Lung (tissue), 12 donors: ENCODE measurements around the gene DNAJC5G. TPM values are rescaled to one million over a fixed set of nuclear protein-coding genes. Genes with fewer than 3 reads are reported as not detected.

ENCODE experiments used
- ATAC-seq: fragments of 200-7000 bp; cut with Tn5 transposase; one replicate; pipeline ENCODE4 v1.9.1; 2020; ENCODE audit warnings: moderate number of reproducible peaks; ENCODE audit not compliant: insufficient read depth, low FRiP score
- DNase-seq, 3 donors: peaks; one replicate each; pipeline ENCODE4 v3.0.0-alpha.2; 2013 to 2017
- H3K27ac ChIP-seq, 2 donors: one replicate each; pipeline ENCODE4 v1.5.1; 2013; ENCODE audit warnings: mild to moderate bottlenecking in 2 of 2, moderate library complexity in 2 of 2, control low read depth in 1 of 2, inconsistent platforms in 1 of 2, low read depth in 1 of 2, low read length in 1 of 2
- H3K27me3 ChIP-seq, 3 donors: one replicate each; pipeline ENCODE4 v1.5.1; 2013; ENCODE audit warnings: low read length in 2 of 3; ENCODE audit not compliant: control insufficient read depth in 3 of 3, insufficient read depth in 3 of 3
- H3K36me3 ChIP-seq, 4 donors: one replicate each; pipeline ENCODE4 v1.5.1; 2013; ENCODE audit warnings: low read length in 4 of 4, mild to moderate bottlenecking in 1 of 4, moderate library complexity in 1 of 4; ENCODE audit not compliant: control insufficient read depth in 4 of 4, insufficient read depth in 4 of 4
- H3K4me1 ChIP-seq, 5 donors: one replicate each; pipeline ENCODE4 v1.5.1; 2013; ENCODE audit warnings: low read length in 5 of 5, mild to moderate bottlenecking in 2 of 5, moderate library complexity in 1 of 5; ENCODE audit not compliant: control insufficient read depth in 5 of 5, insufficient read depth in 5 of 5
- H3K4me3 ChIP-seq: one replicate; pipeline ENCODE4 v1.5.1; 2013; ENCODE audit warnings: mild to moderate bottlenecking, control low read depth, moderate library complexity
- H3K9ac ChIP-seq, 2 donors: one replicate each; pipeline ENCODE4 v1.5.1; 2013; ENCODE audit warnings: low read length in 2 of 2, control low read depth in 1 of 2; ENCODE audit not compliant: insufficient read depth in 1 of 2
- H3K9me3 ChIP-seq, 4 donors: one replicate each; pipeline ENCODE4 v1.5.1; 2013; ENCODE audit warnings: low read length in 3 of 4, mild to moderate bottlenecking in 1 of 4, moderate library complexity in 1 of 4; ENCODE audit not compliant: control insufficient read depth in 4 of 4, insufficient read depth in 3 of 4
- WGBS, 2 donors: extraction: QIAGEN DNeasy Blood & Tissue Kit; methylation state at CpG; one replicate each; pipeline ENCODE4 v1.1.7; 2013; 5-methylcytosine and 5-hydroxymethylcytosine counted together
- polyA plus RNA-seq, 2 donors: library from polyadenylated mRNA; stranded (reverse); fragments of 200-250 nt; gene quantifications; one replicate each; pipeline ENCODE4 v1.2.1, GENCODE V29; 2013
- total RNA-seq, 2 donors: library from RNA; depleted of rRNA in 1 of 2; stranded (reverse); fragments of >200 nt in 1 of 2; gene quantifications; one replicate each; pipeline ENCODE4 v1.2.1, GENCODE V29; 2014 to 2021
- TF ChIP-seq, protein P1 (sequence below): IDR thresholded peaks from 2 replicates; pipeline ENCODE4 v1.5.1; 2012; ENCODE audit warnings: mild to moderate bottlenecking; ENCODE audit errors: control extremely low read depth, extremely low read depth
- donor health status: control.
- donor health status: control.
- donor health status: Bipolar disorder and iron deficiency.
- donor health status: healthy.
- donor health status: DM: yes; HTN: yes; CAD: no.

DNAJC5G gene
- total and polyA plus RNA-seq, 4 donors = not detected

GRCh38 chr2:27307545-27308358 is 32.5 kb downstream of the DNAJC5G start:
- Histone ChIP-seq H3K27me3 (peaks cover 0 to 44% (median 34%) of the 10 kb centered on the region in 3 donors), H3K9me3 (peaks cover 0 to 11% (median 0%) of the 10 kb centered on the region in 4 donors), H3K27ac (no peak overlapping the region), H3K4me3 (no peak overlapping the region), H3K36me3 (peaks cover 0 to 17% (median 9%) of the 10 kb centered on the region in 4 donors), H3K4me1 (peaks cover 0 to 20% (median 0%) of the 10 kb centered on the region in 5 donors), H3K9ac (no peak overlapping the region)
- ATAC-seq (no peak), DNase-seq (no peak)
- TF ChIP-seq, protein P1, sequence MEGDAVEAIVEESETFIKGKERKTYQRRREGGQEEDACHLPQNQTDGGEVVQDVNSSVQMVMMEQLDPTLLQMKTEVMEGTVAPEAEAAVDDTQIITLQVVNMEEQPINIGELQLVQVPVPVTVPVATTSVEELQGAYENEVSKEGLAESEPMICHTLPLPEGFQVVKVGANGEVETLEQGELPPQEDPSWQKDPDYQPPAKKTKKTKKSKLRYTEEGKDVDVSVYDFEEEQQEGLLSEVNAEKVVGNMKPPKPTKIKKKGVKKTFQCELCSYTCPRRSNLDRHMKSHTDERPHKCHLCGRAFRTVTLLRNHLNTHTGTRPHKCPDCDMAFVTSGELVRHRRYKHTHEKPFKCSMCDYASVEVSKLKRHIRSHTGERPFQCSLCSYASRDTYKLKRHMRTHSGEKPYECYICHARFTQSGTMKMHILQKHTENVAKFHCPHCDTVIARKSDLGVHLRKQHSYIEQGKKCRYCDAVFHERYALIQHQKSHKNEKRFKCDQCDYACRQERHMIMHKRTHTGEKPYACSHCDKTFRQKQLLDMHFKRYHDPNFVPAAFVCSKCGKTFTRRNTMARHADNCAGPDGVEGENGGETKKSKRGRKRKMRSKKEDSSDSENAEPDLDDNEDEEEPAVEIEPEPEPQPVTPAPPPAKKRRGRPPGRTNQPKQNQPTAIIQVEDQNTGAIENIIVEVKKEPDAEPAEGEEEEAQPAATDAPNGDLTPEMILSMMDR = no peak
- WGBS, 2 donors = 19 to 25% methylated on average over 67 to 75 of the region's 75 CpGs

- no peak within 1 kb of the TSS for H3K27ac ChIP-seq
- peaks cover 0 to 44% (median 34%) of the 10 kb centered on the region in 3 donors for H3K27me3 ChIP-seq
- ATAC-seq (no peak), DNase-seq (peak; percentile 67 to 78 (median 72))
- 46 to 74% methylated on average over 22 to 25 of the region's 25 CpGs for WGBS, 2 donors
- H3K36me3 ChIP-seq = peaks cover 0 to 19% (median 9%) of the 10 kb centered on the region in 4 donors
- no peak within 1 kb of the TSS for H3K4me3 ChIP-seq
- TF ChIP-seq, protein P1 = no peak
- H3K9me3 ChIP-seq = peaks cover 0 to 11% (median 0%) of the 10 kb centered on the region in 4 donors
- H3K9ac ChIP-seq = no peak within 1 kb of the TSS
- H3K4me1 ChIP-seq = peaks cover 0 to 20% (median 0%) of the 10 kb centered on the region in 5 donors
Measured at GRCh38 chr2:27308359-27308881, 33.2 kb downstream of the DNAJC5G start, which contains the start of gene UCN. Gene UCN (minus strand): TSS chr2:27308445. CDS start chr2:27307895, 550 bp downstream.

GRCh38 chr2:27309651-27310050 is 34.4 kb downstream of the DNAJC5G start:
- Histone ChIP-seq H3K36me3 (peaks cover 0 to 19% (median 9%) of the 10 kb centered on the region in 4 donors), H3K9me3 (peaks cover 0 to 11% (median 0%) of the 10 kb centered on the region in 4 donors), H3K27ac (no peak overlapping the region), H3K4me1 (peaks cover 0 to 20% (median 0%) of the 10 kb centered on the region in 5 donors), H3K9ac (no peak overlapping the region), H3K4me3 (no peak overlapping the region), H3K27me3 (peaks cover 0 to 40% (median 34%) of the 10 kb centered on the region in 3 donors)
- no peak for DNase-seq
- TF ChIP-seq, protein P1 = no peak
- 93 to 94% methylated on average over 6 of the region's 6 CpGs for WGBS, 2 donors
- no peak for ATAC-seq
